Neutrophil (primary cell): Measurements from ENCODE around the gene OR52W1.

Experiments used
- H3K27ac ChIP-seq: fragments of 200-600 bp; sonication (generic); 2 replicates; pipeline ENCODE4 v1.5.1; 2016; ENCODE audit warnings: mild to moderate bottlenecking, moderate library complexity
- H3K27me3 ChIP-seq: fragments of 200-600 bp; sonication (generic); 2 replicates; pipeline ENCODE4 v1.6.0; 2016; ENCODE audit warnings: mild to moderate bottlenecking
- H3K36me3 ChIP-seq: fragments of 200-600 bp; sonication (generic); 2 replicates; pipeline ENCODE4 v1.5.1; 2017
- H3K4me1 ChIP-seq, 2 experiments: fragments of 200-600 bp in 1 of 2; sonication (generic) in 1 of 2; 1 replicate in 1 of 2; 2 replicates in 1 of 2; pipeline versions ENCODE4 v1.5.1 to v1.6.1; 2013 to 2016; ENCODE audit warnings: low read depth in 1 of 2, low read length in 1 of 2, mild to moderate bottlenecking in 1 of 2, moderate library complexity in 1 of 2; ENCODE audit not compliant: control insufficient read depth in 1 of 2, insufficient read depth in 1 of 2
- H3K4me3 ChIP-seq, 2 experiments: fragments of 200-600 bp in 1 of 2; sonication (generic) in 1 of 2; 1 replicate in 1 of 2; 2 replicates in 1 of 2; pipeline ENCODE4 v1.5.1; 2013 to 2016; ENCODE audit warnings: low read depth in 1 of 2, low read length in 1 of 2, mild to moderate bottlenecking in 1 of 2, moderate library complexity in 1 of 2
- H3K9me3 ChIP-seq: fragments of 200-600 bp; sonication (generic); 2 replicates; pipeline ENCODE4 v1.5.1; 2016
- TF ChIP-seq, protein P1 (sequence below): fragments of 200-600 bp; sonication (generic); IDR thresholded peaks from 2 replicates; pipeline ENCODE4 v1.5.1; 2016; ENCODE audit warnings: antibody characterized with exemption

OR52W1 gene

DNA sequence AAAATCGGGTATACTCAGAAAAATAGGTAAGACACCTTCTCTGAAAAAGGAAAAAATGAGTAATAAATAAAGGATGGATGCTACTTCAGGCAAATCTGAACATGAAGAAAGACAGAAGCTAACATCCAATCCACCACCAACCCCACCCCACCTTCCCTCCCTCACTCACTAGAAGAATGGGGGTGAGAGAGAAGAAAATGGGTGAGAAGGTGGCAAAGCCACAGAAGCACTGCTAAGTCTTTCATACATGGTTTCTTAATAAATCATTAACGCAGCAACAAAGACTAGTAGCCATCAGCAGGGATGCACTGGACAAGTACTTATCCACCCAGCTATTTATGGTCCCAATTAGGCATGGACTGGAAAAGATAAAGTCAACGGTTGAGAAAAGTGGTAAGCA is 29.5 kb downstream of the OR52W1 start:
- Histone ChIP-seq H3K4me3 (no peak overlapping the region), H3K27ac (peak overlapping the region; percentile 78), H3K4me1 (peaks cover 86 to 88% of the 10 kb centered on the region in 2 experiments), H3K27me3 (no peaks in the 10 kb centered on the region), H3K9me3 (no peaks in the 10 kb centered on the region), H3K36me3 (peaks cover 9% of the 10 kb centered on the region)
- TF ChIP-seq, protein P1, sequence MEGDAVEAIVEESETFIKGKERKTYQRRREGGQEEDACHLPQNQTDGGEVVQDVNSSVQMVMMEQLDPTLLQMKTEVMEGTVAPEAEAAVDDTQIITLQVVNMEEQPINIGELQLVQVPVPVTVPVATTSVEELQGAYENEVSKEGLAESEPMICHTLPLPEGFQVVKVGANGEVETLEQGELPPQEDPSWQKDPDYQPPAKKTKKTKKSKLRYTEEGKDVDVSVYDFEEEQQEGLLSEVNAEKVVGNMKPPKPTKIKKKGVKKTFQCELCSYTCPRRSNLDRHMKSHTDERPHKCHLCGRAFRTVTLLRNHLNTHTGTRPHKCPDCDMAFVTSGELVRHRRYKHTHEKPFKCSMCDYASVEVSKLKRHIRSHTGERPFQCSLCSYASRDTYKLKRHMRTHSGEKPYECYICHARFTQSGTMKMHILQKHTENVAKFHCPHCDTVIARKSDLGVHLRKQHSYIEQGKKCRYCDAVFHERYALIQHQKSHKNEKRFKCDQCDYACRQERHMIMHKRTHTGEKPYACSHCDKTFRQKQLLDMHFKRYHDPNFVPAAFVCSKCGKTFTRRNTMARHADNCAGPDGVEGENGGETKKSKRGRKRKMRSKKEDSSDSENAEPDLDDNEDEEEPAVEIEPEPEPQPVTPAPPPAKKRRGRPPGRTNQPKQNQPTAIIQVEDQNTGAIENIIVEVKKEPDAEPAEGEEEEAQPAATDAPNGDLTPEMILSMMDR, result no peak

DNA sequence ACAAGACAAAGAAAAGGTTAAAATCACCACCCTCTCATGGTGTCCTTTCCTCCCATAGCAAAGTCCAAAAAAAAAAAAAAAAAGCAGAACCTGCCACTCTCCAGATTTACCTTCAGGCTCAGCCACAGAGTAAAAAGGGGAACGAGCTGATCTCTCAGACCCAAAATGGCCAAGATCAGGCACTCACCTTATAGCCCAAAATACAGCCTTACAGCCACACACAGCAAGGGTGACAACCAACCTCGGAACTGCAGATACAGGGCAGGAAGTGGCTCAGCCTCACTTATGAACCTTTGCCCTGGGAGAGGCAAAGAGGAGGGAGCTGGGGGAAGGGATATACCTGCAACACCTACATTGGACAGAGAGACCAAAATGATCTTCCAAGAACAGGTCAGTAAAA is 30.9 kb downstream of the OR52W1 start:
- no peaks in the 10 kb centered on the region for H3K27me3 ChIP-seq
- H3K36me3 ChIP-seq, result no peaks in the 10 kb centered on the region
- no peaks in the 10 kb centered on the region for H3K9me3 ChIP-seq
- peak overlapping the region; percentile 78 for H3K27ac ChIP-seq
- H3K4me3 ChIP-seq, result peak overlapping the region; percentile 27 to 41
- TF ChIP-seq, protein P1, result no peak
- H3K4me1 ChIP-seq, result peaks cover 86 to 90% of the 10 kb centered on the region in 2 experiments

DNA sequence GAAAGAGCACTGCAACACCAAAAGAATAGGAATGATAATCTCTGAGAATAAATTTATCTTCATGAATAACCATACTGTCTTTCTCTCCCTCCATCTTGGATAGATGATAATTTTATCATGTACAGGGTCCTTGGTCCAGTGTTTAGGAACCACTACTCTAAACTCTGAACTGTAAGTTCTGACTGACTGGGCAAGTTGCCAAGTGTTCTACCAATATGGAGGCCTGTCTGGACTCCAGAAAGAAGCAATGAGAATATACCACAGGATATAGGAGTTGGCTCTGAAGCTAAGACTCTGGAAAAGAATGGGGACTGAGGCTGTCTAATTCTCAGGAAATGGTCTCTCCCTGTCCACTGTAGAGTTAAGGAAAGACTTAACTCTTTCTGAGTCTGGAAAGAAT is 33.9 kb downstream of the OR52W1 start:
- Histone ChIP-seq H3K9me3 (no peaks in the 10 kb centered on the region), H3K27me3 (no peaks in the 10 kb centered on the region), H3K27ac (peak overlapping the region; percentile 90), H3K36me3 (no peaks in the 10 kb centered on the region), H3K4me3 (peak overlapping the region; percentile 45 to 97), H3K4me1 (peaks cover 69 to 71% of the 10 kb centered on the region in 2 experiments)
- TF ChIP-seq, protein P1, result no peak

DNA sequence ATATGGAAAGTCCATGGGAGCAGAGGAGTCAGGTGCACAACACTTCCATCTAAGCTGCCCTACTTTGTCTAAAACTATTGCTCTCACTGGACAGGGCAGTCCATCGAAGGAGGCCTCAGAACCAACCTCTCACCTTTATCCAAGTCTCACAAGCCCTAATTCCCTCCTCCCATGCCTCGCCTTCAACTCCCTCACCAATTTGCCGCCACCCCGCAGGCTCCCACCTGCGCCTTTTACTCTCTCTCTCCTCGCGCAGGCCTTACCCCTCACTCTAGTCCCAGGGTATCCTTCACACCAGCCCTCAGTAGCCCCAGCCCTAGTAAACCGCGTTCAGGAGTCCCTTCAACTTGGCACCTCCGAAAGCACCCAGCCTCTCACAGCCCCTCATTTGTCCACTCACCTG is 35.0 kb downstream of the OR52W1 start:
- Histone ChIP-seq H3K4me1 (peaks cover 64% of the 10 kb centered on the region in 2 experiments), H3K4me3 (peak overlapping the region; percentile 75 to 97), H3K27ac (peak overlapping the region; percentile 90), H3K36me3 (no peaks in the 10 kb centered on the region), H3K9me3 (no peaks in the 10 kb centered on the region), H3K27me3 (no peaks in the 10 kb centered on the region)
- TF ChIP-seq, protein P1, result no peak

DNA sequence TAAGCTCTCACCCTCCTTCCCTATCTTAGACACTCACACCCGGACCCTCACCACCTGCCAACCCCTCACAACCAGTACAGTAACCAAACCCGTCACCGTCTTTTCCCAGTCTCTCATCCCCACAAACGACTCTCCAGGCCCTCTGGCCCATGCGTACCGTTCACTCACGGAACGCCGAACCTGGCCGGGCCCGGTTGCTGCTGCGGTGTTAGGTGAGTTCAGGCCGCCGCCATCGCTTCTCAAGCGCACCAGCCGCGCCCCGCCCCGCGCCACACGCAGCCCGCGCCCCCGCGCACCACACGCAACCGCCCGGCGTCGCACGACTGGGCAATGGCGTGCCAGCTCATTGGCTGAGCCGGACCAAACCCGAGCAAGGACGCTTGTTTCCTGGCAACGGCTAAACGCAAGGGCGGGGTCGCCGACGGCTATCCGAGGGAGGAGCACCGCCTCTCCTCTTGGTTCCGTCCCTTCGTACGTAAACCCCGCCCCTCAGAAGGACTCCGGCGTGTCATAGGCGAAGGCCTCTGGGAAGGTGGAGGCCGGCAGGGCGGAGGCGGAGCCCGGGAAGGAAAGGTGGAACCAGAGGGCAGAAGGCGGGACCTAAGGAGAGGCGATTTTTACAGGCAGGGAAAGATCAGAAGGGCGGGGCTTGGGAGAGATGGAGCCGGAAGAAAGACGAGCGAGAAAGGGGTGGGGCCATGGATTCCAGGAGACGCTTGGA is 35.5 kb downstream of the OR52W1 start, which contains the start of gene FHIP1B:
Gene FHIP1B, minus strand, starts transcription at position 250 of the 721 bp plus-strand sequence. CDS start 10,120 bp downstream, outside the sequence.
- Histone ChIP-seq H3K9me3 (no peaks in the 10 kb centered on the region), H3K36me3 (no peaks in the 10 kb centered on the region), H3K4me3 (peak within 1 kb of the TSS; percentile 75 to 97), H3K27ac (peak within 1 kb of the TSS; percentile 90), H3K4me1 (peaks cover 64% of the 10 kb centered on the region in 2 experiments), H3K27me3 (no peaks in the 10 kb centered on the region)
- TF ChIP-seq, protein P1, result peak; percentile 42
